Neural crest cell (in vitro differentiated cells): ENCODE results near the gene CPTP. TPM values are rescaled to one million over a fixed set of nuclear protein-coding genes. Genes with fewer than 3 reads are reported as not detected.

Experiments used
- DNase-seq: peaks from one replicate; pipeline ENCODE4 v3.0.0; 2021; ENCODE audit warnings: low read depth, mixed read lengths, low spot score
- H3K27ac Mint-ChIP-seq: one replicate; pipeline ENCODE4 v1.8.0; 2021; ENCODE audit warnings: mild to moderate bottlenecking, mixed read lengths; ENCODE audit not compliant: unreplicated experiment
- H3K27me3 Mint-ChIP-seq: 2 replicates; pipeline ENCODE4 v1.8.0; 2021; ENCODE audit warnings: low read depth, mild to moderate bottlenecking, mixed read lengths
- H3K36me3 Mint-ChIP-seq: 2 replicates; pipeline ENCODE4 v1.8.0; 2021; ENCODE audit warnings: low read depth, mild to moderate bottlenecking, mixed read lengths
- H3K4me1 Mint-ChIP-seq: 2 replicates; pipeline ENCODE4 v1.8.0; 2021; ENCODE audit warnings: mixed read lengths
- H3K4me3 Mint-ChIP-seq: one replicate; pipeline ENCODE4 v1.8.0; 2021; ENCODE audit warnings: mild to moderate bottlenecking, mixed read lengths
- H3K9me3 Mint-ChIP-seq: 2 replicates; pipeline ENCODE4 v1.8.0; 2021; ENCODE audit warnings: mixed read lengths
- total RNA-seq: library from RNA; stranded (reverse); gene quantifications from 2 replicates; pipeline ENCODE4 v1.2.1, GENCODE V29; 2021
- TF ChIP-seq, protein P1 (sequence below): fragments of 200-600 bp; sonication (generic); conservative IDR thresholded peaks from 2 replicates; pipeline ENCODE4 v1.5.0; 2021; ENCODE audit warnings: antibody characterized with exemption, mild to moderate bottlenecking

Gene CPTP
- total RNA-seq, 1 donor from 2014 or later, result 18.9 TPM

GRCh38 chr1:1359308-1359663 is 34.7 kb downstream of the CPTP start:
- H3K27ac Mint-ChIP-seq, result no peak overlapping the region

GRCh38 chr1:1359664-1360468 is 35.3 kb downstream of the CPTP start:
- Mint-ChIP-seq H3K27ac (peak overlapping the region; percentile 57), H3K4me1 (peaks cover 37% of the 10 kb centered on the region), H3K9me3 (no peaks in the 10 kb centered on the region), H3K36me3 (no peaks in the 10 kb centered on the region), H3K4me3 (peak overlapping the region; percentile 72), H3K27me3 (peaks cover 20% of the 10 kb centered on the region)
- DNase-seq, result no peak
- TF ChIP-seq, protein P1, sequence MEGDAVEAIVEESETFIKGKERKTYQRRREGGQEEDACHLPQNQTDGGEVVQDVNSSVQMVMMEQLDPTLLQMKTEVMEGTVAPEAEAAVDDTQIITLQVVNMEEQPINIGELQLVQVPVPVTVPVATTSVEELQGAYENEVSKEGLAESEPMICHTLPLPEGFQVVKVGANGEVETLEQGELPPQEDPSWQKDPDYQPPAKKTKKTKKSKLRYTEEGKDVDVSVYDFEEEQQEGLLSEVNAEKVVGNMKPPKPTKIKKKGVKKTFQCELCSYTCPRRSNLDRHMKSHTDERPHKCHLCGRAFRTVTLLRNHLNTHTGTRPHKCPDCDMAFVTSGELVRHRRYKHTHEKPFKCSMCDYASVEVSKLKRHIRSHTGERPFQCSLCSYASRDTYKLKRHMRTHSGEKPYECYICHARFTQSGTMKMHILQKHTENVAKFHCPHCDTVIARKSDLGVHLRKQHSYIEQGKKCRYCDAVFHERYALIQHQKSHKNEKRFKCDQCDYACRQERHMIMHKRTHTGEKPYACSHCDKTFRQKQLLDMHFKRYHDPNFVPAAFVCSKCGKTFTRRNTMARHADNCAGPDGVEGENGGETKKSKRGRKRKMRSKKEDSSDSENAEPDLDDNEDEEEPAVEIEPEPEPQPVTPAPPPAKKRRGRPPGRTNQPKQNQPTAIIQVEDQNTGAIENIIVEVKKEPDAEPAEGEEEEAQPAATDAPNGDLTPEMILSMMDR, result no peak

More at GRCh38 chr1:1359308-1359663, 34.7 kb downstream of the CPTP start:
- H3K4me3 Mint-ChIP-seq, result peak overlapping the region; percentile 72
- peaks cover 37% of the 10 kb centered on the region for H3K4me1 Mint-ChIP-seq
- H3K27me3 Mint-ChIP-seq, result peaks cover 25% of the 10 kb centered on the region
- TF ChIP-seq, protein P1, result no peak
- H3K9me3 Mint-ChIP-seq, result no peaks in the 10 kb centered on the region
- H3K36me3 Mint-ChIP-seq, result no peaks in the 10 kb centered on the region
- no peak for DNase-seq

DNA sequence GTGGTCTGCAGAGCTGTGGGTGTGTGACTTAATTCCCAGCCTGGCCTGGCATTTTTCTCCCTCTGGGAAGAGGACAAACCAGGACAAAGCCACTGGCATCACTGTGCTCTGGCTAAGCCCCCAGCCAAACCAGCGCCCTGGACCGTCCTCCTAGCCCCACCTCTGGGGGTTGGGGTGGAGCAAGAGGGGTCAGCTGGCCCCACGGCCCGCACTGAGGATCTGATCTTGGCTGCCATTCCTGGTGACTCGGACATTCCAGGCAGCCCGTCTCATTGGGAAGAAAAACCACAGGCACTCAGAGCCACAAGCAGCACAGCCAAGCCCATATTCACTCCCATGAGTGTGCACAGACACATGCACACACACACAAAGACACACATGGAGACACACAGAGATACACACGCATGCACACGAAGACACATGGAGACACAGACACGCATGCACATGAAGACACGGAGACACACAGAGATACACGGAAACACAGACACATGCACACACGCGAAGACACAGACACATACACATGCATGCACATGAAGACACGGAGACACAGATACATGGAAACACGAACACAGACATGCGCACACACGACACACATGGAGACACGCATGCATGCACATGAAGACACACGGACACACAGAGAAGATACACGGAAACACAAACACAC is 36.0 kb downstream of the CPTP start:
- peaks cover 20% of the 10 kb centered on the region for H3K27me3 Mint-ChIP-seq
- no peak overlapping the region for H3K4me3 Mint-ChIP-seq
- peak overlapping the region; percentile 54 for H3K27ac Mint-ChIP-seq
- H3K36me3 Mint-ChIP-seq, result no peaks in the 10 kb centered on the region
- no peak for DNase-seq
- peaks cover 37% of the 10 kb centered on the region for H3K4me1 Mint-ChIP-seq
- H3K9me3 Mint-ChIP-seq, result no peaks in the 10 kb centered on the region
- TF ChIP-seq, protein P1, result no peak

DNA sequence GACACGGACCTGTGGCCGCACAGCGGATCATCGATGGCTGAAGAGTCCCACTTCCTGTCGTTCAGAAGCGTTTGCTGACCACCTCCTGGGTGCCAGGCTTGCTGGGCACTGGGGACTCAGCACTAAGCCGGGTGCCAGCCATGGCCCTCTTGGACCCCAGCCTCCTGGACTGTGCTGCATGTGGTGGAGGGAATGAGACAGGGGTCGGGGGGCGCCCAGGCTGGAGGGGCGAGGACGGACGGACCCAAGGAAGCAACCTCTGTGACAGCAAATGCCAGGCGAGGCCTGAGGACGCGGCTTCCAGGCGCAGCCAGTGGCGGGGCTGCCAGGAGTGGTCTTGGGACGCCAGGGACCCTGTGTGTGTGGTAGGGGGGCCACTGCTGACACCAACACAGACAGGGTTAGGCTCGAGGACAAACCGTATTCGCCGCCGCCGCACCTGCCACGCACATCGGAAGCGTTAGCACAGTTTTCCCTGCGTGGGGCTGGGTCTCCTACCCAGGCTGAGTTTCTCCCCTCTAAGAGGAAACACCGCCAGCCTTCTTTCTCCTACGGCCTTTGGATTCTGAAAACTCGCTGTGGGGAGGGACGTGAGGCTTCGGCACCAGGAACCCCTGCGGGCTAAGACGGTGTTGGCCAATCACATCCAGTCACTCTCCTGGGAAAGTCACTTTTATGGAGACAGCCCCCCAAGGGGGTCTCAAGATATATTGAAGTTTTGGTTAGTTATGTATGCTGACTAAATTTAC is 36.8 kb downstream of the CPTP start:
- peak overlapping the region; percentile 59 for H3K4me3 Mint-ChIP-seq
- DNase-seq, result no peak
- no peak overlapping the region for H3K27ac Mint-ChIP-seq
- TF ChIP-seq, protein P1, result no peak
- peaks cover 20% of the 10 kb centered on the region for H3K27me3 Mint-ChIP-seq
- no peaks in the 10 kb centered on the region for H3K9me3 Mint-ChIP-seq
- no peaks in the 10 kb centered on the region for H3K36me3 Mint-ChIP-seq
- H3K4me1 Mint-ChIP-seq, result peaks cover 37% of the 10 kb centered on the region

- H3K9me3 Mint-ChIP-seq, result no peaks in the 10 kb centered on the region
- H3K27me3 Mint-ChIP-seq, result peaks cover 19% of the 10 kb centered on the region
- TF ChIP-seq, protein P1, result no peak
- peak overlapping the region; percentile 59 for H3K4me3 Mint-ChIP-seq
- DNase-seq, result no peak
- no peaks in the 10 kb centered on the region for H3K36me3 Mint-ChIP-seq
- no peak overlapping the region for H3K27ac Mint-ChIP-seq
- peaks cover 37% of the 10 kb centered on the region for H3K4me1 Mint-ChIP-seq
Measured at GRCh38 chr1:1361982-1362423, 37.4 kb downstream of the CPTP start.
